Kidney epithelial cell (primary cell): ENCODE measurements around the gene CCDC71. TPM values are rescaled to one million over a fixed set of nuclear protein-coding genes. Genes with fewer than 3 reads are reported as not detected.

Experiments
- DNase-seq: peaks from one replicate; pipeline ENCODE4 v3.0.0-alpha.2; 2010; ENCODE audit warnings: low read depth
- H3K27me3 ChIP-seq: 2 replicates; pipeline ENCODE4 v1.6.0; 2011; ENCODE audit warnings: low read length; ENCODE audit not compliant: control insufficient read depth, insufficient read depth
- H3K36me3 ChIP-seq: 2 replicates; pipeline ENCODE4 v1.5.1; 2011; ENCODE audit warnings: low read length; ENCODE audit not compliant: control insufficient read depth, insufficient read depth
- H3K4me3 ChIP-seq: 2 replicates; pipeline ENCODE4 v1.5.1; 2011; ENCODE audit warnings: low read depth, mild to moderate bottlenecking, control low read depth, low read length
- total RNA-seq: library from RNA; depleted of rRNA; stranded (reverse); fragments of >200 nt; gene quantifications from 2 replicates; pipeline ENCODE4 v1.2.3, GENCODE V29; 2015
- TF ChIP-seq, protein P1 (sequence below): IDR thresholded peaks from 2 replicates; pipeline ENCODE4 v1.5.1; 2011; ENCODE audit warnings: mild to moderate bottlenecking, moderate library complexity, low read length, control low read depth, inconsistent platforms; ENCODE audit not compliant: insufficient read depth, poor library complexity, severe bottlenecking

Gene CCDC71
- total RNA-seq, 1 donor from 2014 or later: 41.2 TPM

DNA sequence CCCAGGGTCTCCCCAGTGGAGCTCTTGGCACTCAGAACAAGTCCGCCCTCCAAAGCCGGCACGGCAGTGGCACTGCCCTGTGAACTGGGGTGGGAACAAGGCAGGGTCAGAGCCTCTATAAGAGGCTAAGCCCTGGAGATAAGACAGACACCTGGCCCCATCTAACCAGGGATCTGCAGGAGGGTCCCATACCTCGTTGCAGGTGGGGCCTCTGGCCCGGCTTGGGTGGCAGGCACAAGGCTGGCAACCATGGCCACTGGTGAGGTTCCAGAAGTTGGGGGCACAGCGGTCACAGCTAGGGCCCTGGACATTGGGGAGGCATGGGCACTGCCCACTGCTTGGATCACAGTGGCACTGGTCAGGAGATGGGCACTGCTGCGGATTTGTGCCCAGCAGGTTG lies 41.9 kb downstream of the CCDC71 start:
- peaks cover 9% of the 10 kb centered on the region for H3K36me3 ChIP-seq

DNA sequence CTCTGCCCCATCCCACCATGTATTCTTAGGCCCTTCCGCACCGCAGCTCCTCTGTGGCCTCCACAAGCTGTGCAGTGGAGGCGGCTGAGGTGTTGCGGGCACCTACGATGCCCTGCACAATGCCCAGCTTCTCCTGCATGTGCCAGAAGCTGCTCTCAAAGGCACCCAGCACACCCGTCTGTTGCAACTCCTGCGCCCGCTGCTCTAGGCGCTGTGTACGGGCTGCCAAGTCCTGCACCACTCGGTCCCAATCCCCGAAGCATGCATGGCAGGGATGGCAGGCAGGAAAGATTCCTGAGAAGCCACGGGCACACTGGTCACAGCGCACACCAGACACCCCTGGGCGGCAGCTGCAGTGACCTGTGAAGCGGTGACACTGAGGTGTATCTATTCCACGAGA lies 42.4 kb downstream of the CCDC71 start:
- peaks cover 9% of the 10 kb centered on the region for H3K36me3 ChIP-seq
- no peak overlapping the region for H3K4me3 ChIP-seq
- no peaks in the 10 kb centered on the region for H3K27me3 ChIP-seq
- TF ChIP-seq, protein P1, sequence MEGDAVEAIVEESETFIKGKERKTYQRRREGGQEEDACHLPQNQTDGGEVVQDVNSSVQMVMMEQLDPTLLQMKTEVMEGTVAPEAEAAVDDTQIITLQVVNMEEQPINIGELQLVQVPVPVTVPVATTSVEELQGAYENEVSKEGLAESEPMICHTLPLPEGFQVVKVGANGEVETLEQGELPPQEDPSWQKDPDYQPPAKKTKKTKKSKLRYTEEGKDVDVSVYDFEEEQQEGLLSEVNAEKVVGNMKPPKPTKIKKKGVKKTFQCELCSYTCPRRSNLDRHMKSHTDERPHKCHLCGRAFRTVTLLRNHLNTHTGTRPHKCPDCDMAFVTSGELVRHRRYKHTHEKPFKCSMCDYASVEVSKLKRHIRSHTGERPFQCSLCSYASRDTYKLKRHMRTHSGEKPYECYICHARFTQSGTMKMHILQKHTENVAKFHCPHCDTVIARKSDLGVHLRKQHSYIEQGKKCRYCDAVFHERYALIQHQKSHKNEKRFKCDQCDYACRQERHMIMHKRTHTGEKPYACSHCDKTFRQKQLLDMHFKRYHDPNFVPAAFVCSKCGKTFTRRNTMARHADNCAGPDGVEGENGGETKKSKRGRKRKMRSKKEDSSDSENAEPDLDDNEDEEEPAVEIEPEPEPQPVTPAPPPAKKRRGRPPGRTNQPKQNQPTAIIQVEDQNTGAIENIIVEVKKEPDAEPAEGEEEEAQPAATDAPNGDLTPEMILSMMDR: no peak
- no peak for DNase-seq

More for the DNA sequence above, 41.9 kb downstream of the CCDC71 start:
- Histone ChIP-seq H3K27me3 (no peaks in the 10 kb centered on the region), H3K4me3 (no peak overlapping the region)
- TF ChIP-seq, protein P1: no peak
- no peak for DNase-seq

DNA sequence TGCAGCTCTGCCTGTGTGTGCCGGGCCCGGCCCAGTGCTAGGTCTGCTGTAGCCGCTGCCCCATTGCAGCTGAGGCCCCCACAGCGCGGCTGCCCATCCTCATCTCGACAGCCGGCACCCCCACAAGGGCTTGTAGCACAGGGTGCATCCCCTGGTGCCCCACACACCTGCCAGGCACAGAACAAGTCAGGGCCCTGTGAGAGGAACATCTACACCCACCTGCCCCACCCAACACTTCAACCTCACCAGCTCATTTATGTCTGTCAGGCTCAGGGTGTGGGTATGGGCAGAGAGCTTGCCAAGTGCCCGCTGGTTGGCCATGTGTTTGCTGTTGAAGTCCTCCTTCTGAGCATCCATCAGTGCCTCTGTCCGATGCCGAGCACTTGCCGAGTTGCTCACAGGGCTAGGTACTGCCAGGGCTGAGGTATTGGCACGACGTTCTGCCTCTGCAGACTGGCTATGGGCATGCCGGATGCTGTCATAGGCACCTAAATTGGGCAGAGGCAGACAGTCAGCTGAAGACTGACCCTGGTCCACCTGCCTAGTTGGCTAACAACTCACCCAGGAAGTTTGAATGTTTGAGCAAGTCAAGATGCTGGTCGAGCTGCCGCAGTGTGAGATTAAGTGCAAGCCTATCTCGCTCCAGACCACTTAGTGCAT lies 43.1 kb downstream of the CCDC71 start:
- no peak overlapping the region for H3K4me3 ChIP-seq
- H3K36me3 ChIP-seq: peaks cover 8% of the 10 kb centered on the region
- no peaks in the 10 kb centered on the region for H3K27me3 ChIP-seq
- DNase-seq: no peak
- TF ChIP-seq, protein P1: no peak

DNA sequence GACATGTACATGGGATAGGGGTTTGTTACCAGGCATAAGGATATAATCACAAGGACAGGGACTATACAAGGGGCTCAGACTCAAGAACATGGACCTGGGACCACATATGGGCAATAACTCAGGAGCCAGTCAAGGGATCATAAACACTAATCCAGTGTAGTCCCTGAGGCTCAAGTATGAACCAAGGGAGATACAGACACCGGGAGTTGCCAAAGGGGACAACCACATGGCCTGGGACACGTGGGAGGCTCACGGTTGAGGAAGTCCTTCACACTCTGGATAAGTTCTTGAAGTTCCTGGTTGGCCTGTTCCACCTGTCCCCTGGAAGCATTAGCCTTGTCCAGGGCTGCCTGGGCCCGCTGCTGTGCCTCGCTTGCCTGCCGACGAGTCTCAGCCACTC lies 43.7 kb downstream of the CCDC71 start:
- Histone ChIP-seq H3K36me3 (peaks cover 10% of the 10 kb centered on the region), H3K27me3 (no peaks in the 10 kb centered on the region), H3K4me3 (no peak overlapping the region)
- no peak for DNase-seq
- TF ChIP-seq, protein P1: no peak

DNA sequence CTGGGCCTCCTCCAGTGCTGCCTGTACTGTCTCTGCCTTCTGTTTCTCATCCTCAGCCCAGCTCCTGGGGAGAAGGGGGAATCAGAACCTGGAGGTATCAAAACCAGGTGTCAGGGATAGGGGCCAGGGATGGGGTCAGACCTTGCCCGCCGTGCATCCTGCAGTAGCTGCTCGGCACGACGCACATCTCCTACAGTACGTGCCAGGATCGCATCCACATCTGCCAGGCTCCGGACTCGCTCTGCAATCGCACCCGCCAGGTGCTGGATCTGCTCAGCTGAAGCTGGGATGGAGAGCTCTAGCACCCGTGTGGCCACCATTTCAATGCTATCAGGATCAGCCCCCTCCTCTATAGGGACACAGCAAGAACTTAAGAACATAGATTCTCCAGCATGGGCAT lies 44.1 kb downstream of the CCDC71 start:
- peaks cover 10% of the 10 kb centered on the region for H3K36me3 ChIP-seq
- no peaks in the 10 kb centered on the region for H3K27me3 ChIP-seq
- DNase-seq: no peak
- H3K4me3 ChIP-seq: no peak overlapping the region
- TF ChIP-seq, protein P1: no peak
